Gastrocnemius medialis (tissue), 4 donors: ENCODE data around the gene UNK.

Source experiments
- POLR2A ChIP-seq, 2 donors: fragments of 450-650 bp; IDR thresholded peaks; one replicate each; pipeline ENCODE4 v1.6.1; 2017; ENCODE audit warnings: antibody characterized with exemption in 2 of 2, mild to moderate bottlenecking in 2 of 2, moderate library complexity in 2 of 2
- TF ChIP-seq, protein P1 (sequence below), 5 experiments: fragments of 450-650 bp in 3 of 5; fragments of 200-600 bp in 2 of 5; sonication (generic) in 2 of 5; IDR thresholded peaks in 4 of 5; conservative IDR thresholded peaks in 1 of 5; 1 replicate in 4 of 5; 2 replicates in 1 of 5; pipeline ENCODE4 v1.5.1; 2016 to 2019; ENCODE audit warnings: antibody characterized with exemption in 5 of 5, mild to moderate bottlenecking in 3 of 5, moderate library complexity in 3 of 5

GRCh38 chr17:75842411-75842810 is 57.8 kb downstream of the UNK start:
- no peak for TF ChIP-seq POLR2A (IDR thresholded peaks at IDR 0.05)
- TF ChIP-seq, protein P1, sequence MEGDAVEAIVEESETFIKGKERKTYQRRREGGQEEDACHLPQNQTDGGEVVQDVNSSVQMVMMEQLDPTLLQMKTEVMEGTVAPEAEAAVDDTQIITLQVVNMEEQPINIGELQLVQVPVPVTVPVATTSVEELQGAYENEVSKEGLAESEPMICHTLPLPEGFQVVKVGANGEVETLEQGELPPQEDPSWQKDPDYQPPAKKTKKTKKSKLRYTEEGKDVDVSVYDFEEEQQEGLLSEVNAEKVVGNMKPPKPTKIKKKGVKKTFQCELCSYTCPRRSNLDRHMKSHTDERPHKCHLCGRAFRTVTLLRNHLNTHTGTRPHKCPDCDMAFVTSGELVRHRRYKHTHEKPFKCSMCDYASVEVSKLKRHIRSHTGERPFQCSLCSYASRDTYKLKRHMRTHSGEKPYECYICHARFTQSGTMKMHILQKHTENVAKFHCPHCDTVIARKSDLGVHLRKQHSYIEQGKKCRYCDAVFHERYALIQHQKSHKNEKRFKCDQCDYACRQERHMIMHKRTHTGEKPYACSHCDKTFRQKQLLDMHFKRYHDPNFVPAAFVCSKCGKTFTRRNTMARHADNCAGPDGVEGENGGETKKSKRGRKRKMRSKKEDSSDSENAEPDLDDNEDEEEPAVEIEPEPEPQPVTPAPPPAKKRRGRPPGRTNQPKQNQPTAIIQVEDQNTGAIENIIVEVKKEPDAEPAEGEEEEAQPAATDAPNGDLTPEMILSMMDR (IDR thresholded peaks at IDR 0.05 in 4 of 5, conservative IDR thresholded peaks at IDR 0.05 in 1 of 5), result no peak
